Peyer's patch (tissue), 4 donors: Measurements from ENCODE around the gene AUTS2.

Experiments used
- CTCF ChIP-seq, 6 experiments: fragments of 450-650 bp in 4 of 6; fragments of 200-600 bp in 2 of 6; sonication (generic) in 1 of 6; IDR thresholded peaks; one replicate each; pipeline ENCODE4 v1.5.1; 2017 to 2019; ENCODE audit warnings: antibody characterized with exemption in 6 of 6, mild to moderate bottlenecking in 3 of 6, moderate library complexity in 1 of 6
- POLR2A ChIP-seq, 2 donors: fragments of 450-650 bp; IDR thresholded peaks; one replicate each; pipeline ENCODE4 v1.5.1; 2017; ENCODE audit warnings: antibody characterized with exemption in 2 of 2, mild to moderate bottlenecking in 2 of 2, moderate library complexity in 2 of 2

GRCh38 chr7:70570029-70570428 is 971.8 kb downstream of the AUTS2 start:
- TF ChIP-seq POLR2A (IDR thresholded peaks at IDR 0.05), result no peak
- no peak for TF ChIP-seq CTCF (IDR thresholded peaks at IDR 0.05)
